Pancreas (tissue), 10 donors: ENCODE results near the gene ARHGAP28. TPM values are rescaled to one million over a fixed set of nuclear protein-coding genes. Genes with fewer than 3 reads are reported as not detected.

ENCODE experiments used
- ATAC-seq, 4 donors: fragments of 200-7000 bp; cut with Tn5 transposase; one replicate each; pipeline versions ENCODE4 v1.8.0 to v1.9.1; 2020; ENCODE audit warnings: mild to moderate bottlenecking in 4 of 4, moderate library complexity in 4 of 4
- DNase-seq, 6 donors: peaks; one replicate each; pipeline ENCODE4 v3.0.0-alpha.2; 2020
- FAIRE-seq: peaks from 2 replicates; lab custom pipeline; 2012; peaks lifted over from hg19 to GRCh38; lab: Jason Lieb, UNC
- H3K27ac ChIP-seq, 4 donors: fragments of 200-600 bp; sonication (generic); 1 replicate in 3 of 4; 2 replicates in 1 of 4; pipeline versions ENCODE4 v1.5.0 to v1.8.0; 2020
- H3K27me3 ChIP-seq, 4 donors: fragments of 200-600 bp; one replicate each; pipeline ENCODE4 v1.8.0; 2021
- H3K36me3 ChIP-seq, 3 donors: fragments of 200-600 bp; sonication (generic) in 1 of 3; one replicate each; pipeline versions ENCODE4 v1.5.0 to v1.8.0; 2020 to 2021
- H3K4me1 ChIP-seq, 3 donors: fragments of 200-600 bp; one replicate each; pipeline ENCODE4 v1.8.0; 2021
- H3K4me3 ChIP-seq, 4 donors: fragments of 200-600 bp; sonication (generic) in 2 of 4; one replicate each; pipeline versions ENCODE4 v1.5.0 to v1.8.0; 2020 to 2021
- H3K9me3 ChIP-seq, 4 donors: fragments of 200-600 bp; one replicate each; pipeline ENCODE4 v1.8.0; 2021
- WGBS, 2 donors: extraction: QIAGEN DNeasy Blood & Tissue Kit; methylation state at CpG; one replicate each; pipeline ENCODE4 v1.1.7; 2013; 5-methylcytosine and 5-hydroxymethylcytosine counted together
- intact Hi-C, 3 donors: fragments of 100-400 bp; cut with DNase I; formaldehyde crosslinking; loops; one replicate each; pipeline versions ENCODE4 v1.11.1 to v1.14.2; 2022
- polyA plus RNA-seq, 2 donors: library from polyadenylated mRNA; stranded (reverse); fragments of 200-250 nt; gene quantifications; one replicate each; pipeline ENCODE4 v1.2.3, GENCODE V29; 2013
- total RNA-seq, 6 donors: library from RNA; stranded (reverse); fragmentation: NEBNext Ultra II Directional in 4 of 6; extraction: Animal tissue kit (Norgen Biotek cat#: 25700) in 4 of 6; gene quantifications; one replicate each; pipeline versions ENCODE4 v1.2.1 to v1.2.4, GENCODE V29; 2021 to 2023
- TF ChIP-seq, protein P1 (sequence below), 4 donors: fragments of 200-600 bp; sonication (generic) in 3 of 4; IDR thresholded peaks; one replicate each; pipeline versions ENCODE4 v1.5.0 to v1.8.0; 2021; ENCODE audit warnings: antibody characterized with exemption in 4 of 4
- donor health status: healthy with polysubstance abuse.
- donor health status: DM: no; HTN: no; CAD: no; lungs with moderate emphysema.
- donor health status: DM: no; HTN: no; CAD: no.
- donor health status: control.
- donor health status: control.
- donor health status: Bipolar disorder and iron deficiency.
- donor health status: DM: yes; HTN: yes; CAD: no.
- donor health status: DM: no; HTN: no; CAD: no.
- donor health status: DM: no; HTN: no; CAD: no.
- donor health status: DM: yes; HTN: yes; CAD: no.

Gene ARHGAP28
- total and polyA plus RNA-seq, 8 donors: 0.91 to 9.9 (median 6.9) TPM

- Histone ChIP-seq H3K36me3 (no peaks in the 10 kb centered on the region), H3K27me3 (no peaks in the 10 kb centered on the region), H3K9me3 (no peaks in the 10 kb centered on the region), H3K4me3 (no peak overlapping the region), H3K27ac (no peak overlapping the region), H3K4me1 (peaks cover 0 to 22% (median 0%) of the 10 kb centered on the region in 3 donors)
- peak in 2 of 4 donors; percentile 37 to 40 for ATAC-seq
- DNase-seq: no peak
- TF ChIP-seq, protein P1, sequence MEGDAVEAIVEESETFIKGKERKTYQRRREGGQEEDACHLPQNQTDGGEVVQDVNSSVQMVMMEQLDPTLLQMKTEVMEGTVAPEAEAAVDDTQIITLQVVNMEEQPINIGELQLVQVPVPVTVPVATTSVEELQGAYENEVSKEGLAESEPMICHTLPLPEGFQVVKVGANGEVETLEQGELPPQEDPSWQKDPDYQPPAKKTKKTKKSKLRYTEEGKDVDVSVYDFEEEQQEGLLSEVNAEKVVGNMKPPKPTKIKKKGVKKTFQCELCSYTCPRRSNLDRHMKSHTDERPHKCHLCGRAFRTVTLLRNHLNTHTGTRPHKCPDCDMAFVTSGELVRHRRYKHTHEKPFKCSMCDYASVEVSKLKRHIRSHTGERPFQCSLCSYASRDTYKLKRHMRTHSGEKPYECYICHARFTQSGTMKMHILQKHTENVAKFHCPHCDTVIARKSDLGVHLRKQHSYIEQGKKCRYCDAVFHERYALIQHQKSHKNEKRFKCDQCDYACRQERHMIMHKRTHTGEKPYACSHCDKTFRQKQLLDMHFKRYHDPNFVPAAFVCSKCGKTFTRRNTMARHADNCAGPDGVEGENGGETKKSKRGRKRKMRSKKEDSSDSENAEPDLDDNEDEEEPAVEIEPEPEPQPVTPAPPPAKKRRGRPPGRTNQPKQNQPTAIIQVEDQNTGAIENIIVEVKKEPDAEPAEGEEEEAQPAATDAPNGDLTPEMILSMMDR (IDR thresholded peaks at IDR 0.05): no peak
- WGBS, 2 donors: 86 to 87% methylated on average over 2 of the region's 2 CpGs
- intact Hi-C loops: no loop called here
- FAIRE-seq: no peak
Observed at GRCh38 chr18:6963452-6964097, 234.1 kb downstream of the ARHGAP28 start.
